WTC11 (cell line): Measurements from ENCODE around the gene SLBP.
A peak's percentile ranks its signal among the peaks of the same experiment; 100 is the strongest.

Experiments used
- ATF3 ChIP-seq: sonication (generic); formaldehyde crosslinking; conservative IDR thresholded peaks from 2 replicates; pipeline ENCODE4 v1.8.1; 2022; ENCODE audit warnings: mild to moderate bottlenecking, missing genetic modification reagents
- CTCF ChIP-seq: fragments of 200-600 bp; IDR thresholded peaks from 2 replicates; pipeline ENCODE4 v1.8.0; 2022; ENCODE audit warnings: antibody characterized with exemption
- FOXJ3 ChIP-seq: sonication (generic); formaldehyde crosslinking; IDR thresholded peaks from 2 replicates; pipeline ENCODE4 v1.9.0; 2021; ENCODE audit warnings: missing genetic modification reagents, mild to moderate bottlenecking, borderline replicate concordance
- FOXP1 ChIP-seq: sonication (generic); formaldehyde crosslinking; IDR thresholded peaks from 2 replicates; pipeline ENCODE4 v1.8.0; 2022; ENCODE audit warnings: missing genetic modification reagents, mild to moderate bottlenecking, moderate library complexity, borderline replicate concordance
- GTF2I ChIP-seq: fragments of 250-450 bp; sonication (Bioruptor Pico); conservative IDR thresholded peaks from 2 replicates; pipeline ENCODE4 v1.4.0; 2021; ENCODE audit warnings: mild to moderate bottlenecking
- NR1H2 ChIP-seq: sonication (generic); formaldehyde crosslinking; IDR thresholded peaks from 2 replicates; pipeline ENCODE4 v1.9.0; 2021; ENCODE audit warnings: mild to moderate bottlenecking, moderate library complexity, missing genetic modification reagents
- SMAD4 ChIP-seq: sonication (generic); formaldehyde crosslinking; IDR thresholded peaks from 2 replicates; pipeline ENCODE4 v1.8.0; 2022; ENCODE audit warnings: mild to moderate bottlenecking, missing genetic modification reagents
- TEAD4 ChIP-seq: sonication (generic); formaldehyde crosslinking; IDR thresholded peaks from 2 replicates; pipeline ENCODE4 v1.8.0; 2022; ENCODE audit warnings: mild to moderate bottlenecking, missing genetic modification reagents
- ZBTB43 ChIP-seq: sonication (generic); formaldehyde crosslinking; IDR thresholded peaks from 2 replicates; pipeline ENCODE4 v1.8.1; 2023; ENCODE audit warnings: mild to moderate bottlenecking, missing genetic modification reagents
- TF ChIP-seq, protein P1 (sequence below): sonication (generic); formaldehyde crosslinking; IDR thresholded peaks from 2 replicates; pipeline ENCODE4 v1.8.1; 2023; ENCODE audit warnings: mild to moderate bottlenecking, missing genetic modification reagents, moderate library complexity

DNA sequence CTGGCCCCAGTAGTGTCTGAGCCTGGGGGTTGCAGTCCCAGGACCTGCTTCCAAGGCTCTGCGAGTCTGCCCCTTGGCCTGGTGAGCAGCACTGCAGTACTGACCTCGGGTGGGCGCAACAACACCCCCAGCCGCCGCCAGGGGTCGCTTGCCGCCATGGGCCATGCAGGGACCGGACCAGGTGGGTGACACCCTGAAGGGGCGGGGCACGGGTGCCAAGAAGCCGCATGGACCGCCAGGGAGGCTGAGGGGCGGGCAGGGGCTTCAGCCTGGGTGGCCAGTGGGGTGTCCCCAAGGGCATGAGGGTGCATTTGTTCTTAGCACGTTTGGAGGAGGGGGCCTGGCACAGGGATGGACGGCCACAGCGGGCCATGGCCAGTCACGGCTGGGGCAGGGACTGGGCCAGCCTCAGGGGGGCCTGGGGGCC lies 34.2 kb upstream of the SLBP start:
- TF ChIP-seq ATF3 (CRISPR knock-in tag) = no peak
- no peak for TF ChIP-seq GTF2I (CRISPR knock-in tag)
- no peak for TF ChIP-seq ZBTB43 (CRISPR knock-in tag)
- no peak for TF ChIP-seq TEAD4
- peak; percentile 88 for TF ChIP-seq CTCF
- no peak for TF ChIP-seq NR1H2 (CRISPR knock-in tag)
- TF ChIP-seq, protein P1, sequence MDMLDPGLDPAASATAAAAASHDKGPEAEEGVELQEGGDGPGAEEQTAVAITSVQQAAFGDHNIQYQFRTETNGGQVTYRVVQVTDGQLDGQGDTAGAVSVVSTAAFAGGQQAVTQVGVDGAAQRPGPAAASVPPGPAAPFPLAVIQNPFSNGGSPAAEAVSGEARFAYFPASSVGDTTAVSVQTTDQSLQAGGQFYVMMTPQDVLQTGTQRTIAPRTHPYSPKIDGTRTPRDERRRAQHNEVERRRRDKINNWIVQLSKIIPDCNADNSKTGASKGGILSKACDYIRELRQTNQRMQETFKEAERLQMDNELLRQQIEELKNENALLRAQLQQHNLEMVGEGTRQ = no peak
- TF ChIP-seq SMAD4 (CRISPR knock-in tag) = no peak
- TF ChIP-seq FOXJ3 (CRISPR knock-in tag) = no peak
- TF ChIP-seq FOXP1 (CRISPR knock-in tag) = no peak
